Immature natural killer cell (primary cell): ENCODE results near the gene UCHL5. TPM values are rescaled to one million over a fixed set of nuclear protein-coding genes. Genes with fewer than 3 reads are reported as not detected.
"Not testable (repeated sequence)": the region's sequence is repeated elsewhere in the genome, so short reads cannot be mapped to it uniquely, and the experiment has no call there.

Experiments
- DNase-seq, 3 donors: peaks; one replicate each; pipeline ENCODE4 v3.0.0; 2022; ENCODE audit warnings: mixed read lengths in 1 of 3
- H3K27ac Mint-ChIP-seq, 6 donors: one replicate each; pipeline ENCODE4 v1.8.0; 2020; ENCODE audit warnings: mixed read lengths in 6 of 6, mild to moderate bottlenecking in 5 of 6, inconsistent platforms in 4 of 6, moderate library complexity in 3 of 6
- H3K27me3 Mint-ChIP-seq, 3 donors: one replicate each; pipeline ENCODE4 v1.8.0; 2020 to 2021; ENCODE audit warnings: low read depth in 3 of 3, mild to moderate bottlenecking in 3 of 3, mixed read lengths in 3 of 3, moderate library complexity in 3 of 3, inconsistent platforms in 1 of 3
- H3K36me3 Mint-ChIP-seq, 3 donors: one replicate each; pipeline ENCODE4 v1.8.0; 2020; ENCODE audit warnings: mixed read lengths in 3 of 3, inconsistent platforms in 2 of 3, mild to moderate bottlenecking in 2 of 3
- H3K4me1 Mint-ChIP-seq, 2 donors: one replicate each; pipeline ENCODE4 v1.8.0; 2020; ENCODE audit warnings: inconsistent platforms in 2 of 2, mild to moderate bottlenecking in 2 of 2, mixed read lengths in 2 of 2, moderate library complexity in 1 of 2
- H3K4me3 Mint-ChIP-seq, 5 donors: one replicate each; pipeline ENCODE4 v1.8.0; 2020; ENCODE audit warnings: mild to moderate bottlenecking in 5 of 5, mixed read lengths in 5 of 5, inconsistent platforms in 3 of 5, moderate library complexity in 3 of 5
- H3K9me3 Mint-ChIP-seq, 6 donors: one replicate each; pipeline ENCODE4 v1.8.0; 2020; ENCODE audit warnings: mild to moderate bottlenecking in 6 of 6, mixed read lengths in 6 of 6, inconsistent platforms in 4 of 6, moderate library complexity in 3 of 6
- polyA plus RNA-seq, 3 donors: library from polyadenylated mRNA; unstranded; fragments of 300-500 nt; fragmentation: Illumina TruSeq; gene quantifications; one replicate each; pipeline ENCODE4 v1.2.3, GENCODE V29; 2021

Gene UCHL5
- polyA plus RNA-seq, 3 donors from 2014 or later, result 95.6 to 149 (median 111) TPM

DNA sequence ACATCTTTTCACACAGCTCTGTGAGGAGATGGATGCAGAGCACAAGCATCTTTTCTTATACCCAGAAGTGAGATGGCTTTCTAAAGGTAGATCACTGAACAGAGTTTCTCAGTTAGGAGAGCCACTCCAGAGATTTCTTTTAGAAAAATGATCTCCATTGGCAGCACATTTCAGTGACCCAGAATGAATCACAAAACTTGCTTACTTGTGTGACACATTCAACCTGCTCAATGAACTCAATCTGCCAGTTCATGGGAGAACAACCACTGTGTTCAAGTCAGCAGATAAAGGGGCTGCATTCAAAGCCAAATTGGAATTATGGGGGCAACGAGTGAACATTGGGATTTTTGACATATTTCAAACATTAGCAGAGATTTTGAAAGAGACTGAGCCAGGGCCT is 78.3 kb downstream of the UCHL5 start:
- H3K4me1 Mint-ChIP-seq, result no peaks in the 10 kb centered on the region
- no peaks in the 10 kb centered on the region for H3K9me3 Mint-ChIP-seq
- H3K27ac Mint-ChIP-seq, result no peak overlapping the region
- peaks cover 0 to 32% (median 18%) of the 10 kb centered on the region in 3 donors for H3K36me3 Mint-ChIP-seq
- no peak overlapping the region for H3K4me3 Mint-ChIP-seq
- H3K27me3 Mint-ChIP-seq, result peaks cover 0 to 3% (median 3%) of the 10 kb centered on the region in 3 donors
- no peak for DNase-seq

- H3K9me3 Mint-ChIP-seq, H3K4me1 Mint-ChIP-seq: not testable (repeated sequence)
These were observed 78.8 kb downstream of the UCHL5 start for GRCh38 chr1:192980334-192980733.

DNA sequence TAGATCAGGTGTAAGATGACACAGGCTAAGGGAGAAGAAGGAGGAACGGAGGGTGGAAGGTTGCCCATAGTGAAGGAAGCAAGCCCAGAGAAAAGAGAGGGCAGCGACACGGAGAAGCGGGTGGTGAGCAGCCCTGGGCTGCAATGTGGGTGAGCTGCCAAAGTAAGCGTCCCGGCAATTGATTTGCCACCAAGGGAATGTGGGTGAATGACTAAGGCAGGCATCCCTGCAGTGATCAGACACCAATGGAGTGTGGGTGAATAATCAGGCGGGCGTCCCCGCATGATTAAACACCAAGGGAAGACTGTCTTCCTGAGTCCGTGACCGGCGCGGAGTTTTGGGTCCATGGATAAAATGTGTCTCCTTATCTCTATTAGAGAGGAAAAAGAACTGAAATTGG is 79.6 kb downstream of the UCHL5 start:
- Mint-ChIP-seq H3K36me3 (peaks cover 0 to 25% (median 15%) of the 10 kb centered on the region in 3 donors), H3K27ac (no peak overlapping the region), H3K4me1 (no peaks in the 10 kb centered on the region)

More at GRCh38 chr1:192980334-192980733, 78.8 kb downstream of the UCHL5 start:
- H3K4me3 Mint-ChIP-seq, DNase-seq, H3K27ac Mint-ChIP-seq, H3K27me3 Mint-ChIP-seq: not testable (repeated sequence)
- H3K36me3 Mint-ChIP-seq, result peaks cover 0 to 27% (median 16%) of the 10 kb centered on the region in 3 donors

GRCh38 chr1:192978195-192978710 is 80.9 kb downstream of the UCHL5 start:
- Mint-ChIP-seq H3K9me3 (no peaks in the 10 kb centered on the region), H3K27me3 (peaks cover 0 to 3% (median 3%) of the 10 kb centered on the region in 3 donors), H3K4me1 (no peaks in the 10 kb centered on the region), H3K4me3 (no peak overlapping the region), H3K27ac (no peak overlapping the region), H3K36me3 (peaks cover 0 to 17% (median 15%) of the 10 kb centered on the region in 3 donors)
- DNase-seq, result no peak

More for the DNA sequence above, 79.6 kb downstream of the UCHL5 start:
- H3K4me3 Mint-ChIP-seq, result no peak overlapping the region
- peaks cover 0 to 3% (median 3%) of the 10 kb centered on the region in 3 donors for H3K27me3 Mint-ChIP-seq
- DNase-seq, result no peak
- no peaks in the 10 kb centered on the region for H3K9me3 Mint-ChIP-seq

- H3K27ac Mint-ChIP-seq, result no peak overlapping the region
- H3K9me3 Mint-ChIP-seq, result no peaks in the 10 kb centered on the region
- no peaks in the 10 kb centered on the region for H3K4me1 Mint-ChIP-seq
- H3K27me3 Mint-ChIP-seq, result peaks cover 0 to 3% (median 1%) of the 10 kb centered on the region in 3 donors
- H3K36me3 Mint-ChIP-seq, result peaks cover 0 to 17% (median 15%) of the 10 kb centered on the region in 3 donors
- no peak overlapping the region for H3K4me3 Mint-ChIP-seq
- DNase-seq, result no peak
These were observed 82.0 kb downstream of the UCHL5 start for GRCh38 chr1:192977089-192977706.

DNA sequence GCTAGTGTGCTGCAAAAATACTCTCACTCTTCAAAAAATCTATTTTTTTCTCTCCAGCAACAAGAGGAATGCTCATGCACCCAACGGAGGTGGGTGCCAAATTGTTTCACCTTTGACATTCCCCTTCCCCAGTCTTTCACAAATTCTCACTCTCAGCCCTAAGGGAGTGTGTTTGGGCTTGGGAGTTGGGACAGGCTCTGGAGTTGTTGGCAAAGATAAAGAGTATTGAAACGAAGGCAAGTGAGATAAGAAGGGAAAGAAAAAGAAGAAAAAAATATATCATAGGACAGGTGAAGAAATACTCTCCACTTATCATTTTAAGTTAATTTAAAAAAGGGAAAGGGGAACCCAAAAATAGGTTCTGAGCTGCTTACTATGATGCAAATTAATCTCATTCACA is 82.6 kb downstream of the UCHL5 start:
- Mint-ChIP-seq H3K27me3 (peaks cover 0 to 3% (median 1%) of the 10 kb centered on the region in 3 donors), H3K36me3 (peaks cover 0 to 17% (median 15%) of the 10 kb centered on the region in 3 donors), H3K9me3 (no peaks in the 10 kb centered on the region), H3K4me3 (no peak overlapping the region), H3K4me1 (no peaks in the 10 kb centered on the region), H3K27ac (no peak overlapping the region)
- no peak for DNase-seq

DNA sequence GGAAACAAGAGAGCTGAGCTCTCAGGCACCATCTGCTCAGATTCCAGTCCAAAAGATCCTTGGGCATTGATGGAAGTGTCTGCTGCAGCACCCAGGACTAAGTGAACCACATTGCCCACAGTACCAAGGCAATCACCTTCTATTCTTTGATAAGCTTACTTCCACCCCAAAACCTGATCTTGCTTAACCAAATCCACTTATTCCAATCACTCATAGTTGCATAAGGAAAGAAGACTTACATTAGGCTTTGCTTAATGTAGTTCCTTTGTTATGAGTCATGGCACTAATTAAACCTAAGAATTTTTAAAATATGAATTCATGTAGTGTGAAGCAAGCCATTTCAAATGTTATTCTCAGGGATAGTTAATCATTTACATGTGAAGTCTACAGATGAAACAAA is 84.5 kb downstream of the UCHL5 start:
- no peak overlapping the region for H3K27ac Mint-ChIP-seq
- H3K4me1 Mint-ChIP-seq, result no peaks in the 10 kb centered on the region
- H3K36me3 Mint-ChIP-seq, result peaks cover 0 to 14% (median 11%) of the 10 kb centered on the region in 3 donors
- DNase-seq, result no peak
- H3K9me3 Mint-ChIP-seq, result no peaks in the 10 kb centered on the region
- H3K27me3 Mint-ChIP-seq, result peaks cover 0 to 3% (median 1%) of the 10 kb centered on the region in 3 donors
- H3K4me3 Mint-ChIP-seq, result no peak overlapping the region

DNA sequence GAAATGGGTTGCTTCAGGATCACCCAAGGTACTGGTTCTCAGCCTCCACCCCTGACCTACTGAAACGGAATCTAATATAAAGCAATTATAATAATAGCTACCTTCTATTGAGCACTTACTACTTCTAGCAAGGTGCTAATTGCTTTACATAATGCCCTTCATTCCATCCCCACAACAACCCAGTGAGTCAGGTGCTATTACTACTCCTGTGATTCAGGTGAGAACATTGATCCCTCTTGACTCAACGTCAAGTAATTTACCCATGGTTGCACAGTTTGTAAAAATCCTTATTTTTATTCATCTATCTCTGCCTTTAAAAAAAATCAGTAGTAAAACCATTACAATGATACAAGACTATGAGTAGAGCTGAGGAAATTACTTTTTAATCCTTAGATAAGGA is 85.2 kb downstream of the UCHL5 start:
- Mint-ChIP-seq H3K4me3 (no peak overlapping the region), H3K4me1 (no peaks in the 10 kb centered on the region), H3K27me3 (peaks cover 0 to 3% (median 0%) of the 10 kb centered on the region in 3 donors), H3K9me3 (no peaks in the 10 kb centered on the region), H3K36me3 (peaks cover 0 to 8% (median 4%) of the 10 kb centered on the region in 3 donors), H3K27ac (no peak overlapping the region)
- no peak for DNase-seq

DNA sequence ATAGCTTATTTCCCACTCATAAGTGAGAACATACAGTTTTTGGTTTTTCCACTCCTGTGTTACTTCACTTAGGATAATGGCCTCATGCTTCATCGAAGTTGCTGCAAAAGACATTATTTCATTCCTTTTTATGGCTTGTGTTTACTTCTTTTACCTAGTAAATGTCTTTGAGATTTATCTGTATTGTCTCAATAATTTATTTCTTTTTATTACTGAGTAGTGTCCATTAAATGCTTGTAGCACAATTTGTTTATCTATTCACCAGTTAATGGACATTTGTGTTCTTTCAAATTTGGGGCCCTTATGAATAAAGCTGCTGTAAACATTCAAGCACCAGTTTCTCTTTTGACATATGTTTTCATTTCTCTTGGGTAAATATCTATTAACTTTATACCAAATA is 86.0 kb downstream of the UCHL5 start:
- no peak for DNase-seq
- no peak overlapping the region for H3K4me3 Mint-ChIP-seq
- no peaks in the 10 kb centered on the region for H3K27me3 Mint-ChIP-seq
- H3K4me1 Mint-ChIP-seq, result no peaks in the 10 kb centered on the region
- no peak overlapping the region for H3K27ac Mint-ChIP-seq
- H3K9me3 Mint-ChIP-seq, result no peaks in the 10 kb centered on the region
- peaks cover 0 to 3% (median under 1%) of the 10 kb centered on the region in 3 donors for H3K36me3 Mint-ChIP-seq

DNA sequence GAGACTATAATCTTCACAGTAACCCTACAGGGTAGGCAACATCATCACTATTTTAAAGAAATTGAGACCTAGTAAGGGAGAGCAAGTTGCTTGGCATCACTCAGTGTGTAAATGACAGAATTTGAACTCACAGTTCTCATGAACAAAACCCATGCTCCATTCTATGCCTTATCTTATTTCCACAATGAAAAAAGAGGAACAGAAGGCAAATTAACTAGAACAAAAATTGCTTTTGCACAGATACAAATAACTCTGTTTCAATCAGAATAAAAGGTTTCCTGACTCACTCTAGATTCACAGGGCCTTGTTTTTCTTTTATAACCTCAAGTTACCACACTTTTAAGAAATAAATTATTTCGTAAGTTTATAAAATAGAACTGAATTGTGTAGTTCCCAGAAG is 90.1 kb downstream of the UCHL5 start:
- no peak for DNase-seq
- Mint-ChIP-seq H3K27ac (no peak overlapping the region), H3K9me3 (no peaks in the 10 kb centered on the region), H3K4me3 (no peak overlapping the region), H3K4me1 (peaks cover 6 to 12% of the 10 kb centered on the region in 2 donors), H3K27me3 (peaks cover 0 to 2% (median 0%) of the 10 kb centered on the region in 3 donors), H3K36me3 (no peaks in the 10 kb centered on the region)

DNA sequence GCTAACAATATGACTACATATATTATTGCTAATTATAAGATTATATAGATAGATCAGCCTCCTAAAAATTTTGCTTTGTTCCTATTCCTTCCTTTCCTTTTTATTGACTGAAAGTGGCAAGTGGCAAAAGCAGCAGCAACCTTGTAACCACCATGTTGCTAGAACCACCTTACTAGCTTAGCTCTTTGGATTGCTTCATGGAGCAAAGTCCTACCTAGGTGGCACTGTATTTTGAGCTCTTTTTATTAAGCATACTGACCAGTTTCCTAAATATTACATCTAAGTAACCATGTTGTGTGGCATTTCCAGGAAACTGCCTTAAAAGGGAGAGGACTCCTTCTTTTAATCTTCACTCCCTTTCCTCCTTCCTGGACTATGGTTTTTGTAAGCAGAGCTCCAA is 90.8 kb downstream of the UCHL5 start:
- H3K9me3 Mint-ChIP-seq, result no peaks in the 10 kb centered on the region
- no peak overlapping the region for H3K27ac Mint-ChIP-seq
- H3K27me3 Mint-ChIP-seq, result peaks cover 0 to 3% (median 0%) of the 10 kb centered on the region in 3 donors

GRCh38 chr1:192967901-192968300 is 91.3 kb downstream of the UCHL5 start:
- Mint-ChIP-seq H3K4me1 (peaks cover 6 to 17% of the 10 kb centered on the region in 2 donors), H3K36me3 (no peaks in the 10 kb centered on the region), H3K27ac (no peak overlapping the region), H3K27me3 (peaks cover 0 to 3% (median 0%) of the 10 kb centered on the region in 3 donors), H3K9me3 (no peaks in the 10 kb centered on the region), H3K4me3 (no peak overlapping the region)
- no peak for DNase-seq

More for the DNA sequence above, 90.8 kb downstream of the UCHL5 start:
- H3K4me3 Mint-ChIP-seq, result no peak overlapping the region
- DNase-seq, result no peak
- peaks cover 6 to 15% of the 10 kb centered on the region in 2 donors for H3K4me1 Mint-ChIP-seq
- H3K36me3 Mint-ChIP-seq, result no peaks in the 10 kb centered on the region

- Mint-ChIP-seq H3K9me3 (no peaks in the 10 kb centered on the region), H3K4me1 (peaks cover 6 to 22% of the 10 kb centered on the region in 2 donors), H3K4me3 (no peak overlapping the region), H3K36me3 (no peaks in the 10 kb centered on the region), H3K27me3 (peaks cover 0 to 3% (median 0%) of the 10 kb centered on the region in 3 donors), H3K27ac (no peak overlapping the region)
- no peak for DNase-seq
These were observed 91.8 kb downstream of the UCHL5 start for GRCh38 chr1:192967211-192967877.

GRCh38 chr1:192966073-192966472 is 93.1 kb downstream of the UCHL5 start:
- H3K9me3 Mint-ChIP-seq, result no peaks in the 10 kb centered on the region
- H3K36me3 Mint-ChIP-seq, result no peaks in the 10 kb centered on the region
- H3K27me3 Mint-ChIP-seq, result peaks cover 0 to 3% (median 0%) of the 10 kb centered on the region in 3 donors
- no peak overlapping the region for H3K4me3 Mint-ChIP-seq
- H3K27ac Mint-ChIP-seq, result peak overlapping the region in 1 of 6 donors; percentile 27
- H3K4me1 Mint-ChIP-seq, result peaks cover 6 to 22% of the 10 kb centered on the region in 2 donors
- no peak for DNase-seq
